Ammon's horn (tissue), 1 donor: ENCODE results near the gene TMOD2.

Experiments
- DNase-seq: peaks from one replicate; pipeline ENCODE4 v3.0.0-alpha.2; 2016; ENCODE audit warnings: low spot score

Gene TMOD2

GRCh38 chr15:51856714-51857380, 105.5 kb downstream of the TMOD2 start:
- no peak for DNase-seq

GRCh38 chr15:51861557-51862359, 110.4 kb downstream of the TMOD2 start:
- DNase-seq: no peak

DNA sequence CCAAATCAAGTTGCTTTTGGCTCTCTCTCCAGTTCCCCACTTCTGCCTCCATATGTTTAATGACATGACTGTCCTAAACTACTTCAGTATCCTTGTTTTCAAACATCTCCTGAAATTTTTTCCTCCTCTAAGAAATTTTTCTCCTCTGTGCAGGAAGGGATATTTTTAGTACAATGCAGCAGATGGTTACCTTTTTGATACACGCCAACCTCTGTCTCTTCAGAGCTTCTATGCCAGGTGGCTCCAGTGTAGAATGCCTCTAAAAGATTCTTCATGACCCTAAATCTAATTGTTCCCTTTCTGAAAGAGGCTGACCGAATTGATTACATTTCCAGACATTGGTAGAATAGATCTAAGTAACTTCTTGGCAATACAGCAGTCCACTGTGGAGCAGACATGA, 111.7 kb downstream of the TMOD2 start:
- DNase-seq: no peak

- no peak for DNase-seq
Measured at GRCh38 chr15:51864408-51865056, 113.1 kb downstream of the TMOD2 start.

DNA sequence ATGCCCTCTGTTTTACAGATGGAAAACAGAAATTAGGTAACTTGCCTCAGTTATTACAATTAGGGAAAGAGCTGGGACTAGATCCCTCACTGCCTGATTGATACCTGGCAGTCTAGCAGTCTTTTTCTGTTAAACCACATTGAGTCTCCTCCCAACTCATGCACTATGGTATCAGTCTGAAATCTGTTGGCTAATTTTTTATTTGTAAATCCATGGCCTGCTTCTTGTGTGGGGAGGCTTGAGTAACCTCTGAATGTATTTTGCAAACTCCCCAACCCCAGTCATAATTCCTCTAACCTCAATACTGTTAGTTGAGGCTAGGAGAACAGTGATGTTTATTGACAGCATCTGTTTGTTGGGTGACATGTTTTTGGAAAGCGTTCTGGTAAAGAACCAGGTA, 113.9 kb downstream of the TMOD2 start:
- DNase-seq: no peak
